Measurements from ENCODE around the gene SIDT2.
"Not testable (repeated sequence)": the region's sequence is repeated elsewhere in the genome, so short reads cannot be mapped to it uniquely, and the experiment has no call there.

SIDT2 gene

DNA sequence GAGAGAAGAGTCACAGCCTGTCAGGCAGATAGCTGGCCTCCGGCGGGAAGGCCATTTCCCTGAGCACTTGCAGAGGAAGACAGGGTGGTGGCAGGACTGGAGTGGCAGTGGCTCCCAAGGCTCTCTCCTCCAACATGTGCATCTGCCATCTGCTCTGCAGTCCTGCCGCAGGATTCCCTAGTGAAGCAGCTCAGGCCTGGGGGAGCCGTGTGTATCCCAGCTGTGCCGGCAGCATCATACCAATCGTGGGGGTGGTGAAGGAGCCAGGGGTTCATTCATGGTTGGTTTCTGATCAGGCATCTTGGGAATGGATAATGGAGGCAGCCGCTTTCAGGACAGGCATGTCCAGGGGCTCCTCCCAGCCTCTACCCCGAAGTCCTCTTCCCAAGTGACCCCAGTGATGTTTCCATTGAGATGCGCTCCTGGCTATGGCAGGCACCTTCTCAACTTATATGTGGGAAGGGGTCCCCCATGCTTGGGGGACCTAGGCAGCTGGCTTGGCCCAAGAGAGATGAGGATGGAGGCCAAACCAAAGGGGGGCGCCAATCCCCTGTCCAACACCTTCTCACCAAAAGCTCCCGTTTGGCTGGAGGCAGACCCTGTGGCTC, 26.8 kb downstream of the SIDT2 start:
- no peak for DNase-seq

DNA sequence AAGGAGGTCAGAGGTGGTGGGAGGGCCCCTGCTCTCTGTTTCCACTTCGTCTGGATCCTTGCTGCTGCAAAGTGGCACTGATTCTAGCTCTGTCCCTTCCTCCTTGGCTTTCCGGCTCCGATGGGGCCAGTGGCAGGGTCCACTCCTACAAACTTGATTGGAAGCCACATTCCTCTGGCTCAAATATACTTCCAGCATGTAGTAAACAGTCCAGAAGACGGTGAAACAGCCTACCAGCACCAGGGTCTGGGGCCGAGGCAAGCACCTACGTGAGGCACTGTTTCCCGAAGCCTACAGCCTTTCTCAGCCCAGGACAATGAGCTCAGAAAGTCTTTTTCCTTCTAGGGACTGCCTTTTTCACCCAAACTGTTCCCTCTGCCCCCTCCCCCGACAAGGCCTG, 27.6 kb downstream of the SIDT2 start:
- not testable (repeated sequence) for DNase-seq

DNA sequence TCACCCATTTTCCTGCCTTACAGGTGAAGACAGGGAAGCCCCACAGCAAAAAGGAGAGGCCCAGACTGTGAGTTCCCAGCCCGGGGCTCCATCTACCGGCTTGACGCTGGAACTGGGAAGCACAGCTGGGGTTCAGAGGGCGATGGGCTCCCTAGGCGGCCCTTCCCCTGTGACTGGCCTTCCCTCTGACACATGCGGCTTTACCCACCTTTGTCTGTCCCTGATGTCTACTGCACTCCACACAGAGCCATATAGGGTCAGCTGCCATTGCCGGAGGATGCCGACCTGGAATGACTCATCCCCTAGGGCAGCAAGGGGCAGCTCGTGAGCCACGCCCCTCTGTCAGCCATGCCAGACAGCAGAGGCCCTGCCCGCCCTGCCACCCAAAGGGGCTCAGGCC, 28.3 kb downstream of the SIDT2 start:
- DNase-seq, result not testable (repeated sequence)

DNA sequence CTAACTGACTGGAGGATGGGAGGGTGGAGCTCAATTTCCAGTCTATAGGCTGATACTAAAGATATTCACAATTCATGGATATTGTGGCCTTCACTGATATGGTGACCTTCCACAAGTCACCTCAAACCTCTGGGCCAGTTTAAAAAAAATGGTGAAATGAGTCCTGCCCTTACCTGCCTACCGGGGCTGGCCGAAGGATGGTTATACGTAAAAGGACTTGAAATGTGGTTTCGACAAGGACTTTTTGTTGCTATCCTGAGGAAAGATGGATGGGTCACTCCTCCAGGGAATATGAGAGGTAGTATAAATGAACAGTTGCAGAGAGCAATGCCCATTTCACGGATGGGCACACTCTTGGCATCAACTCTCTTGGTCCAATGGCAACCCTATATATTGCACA, 28.9 kb downstream of the SIDT2 start:
- DNase-seq, result not testable (repeated sequence)

DNA sequence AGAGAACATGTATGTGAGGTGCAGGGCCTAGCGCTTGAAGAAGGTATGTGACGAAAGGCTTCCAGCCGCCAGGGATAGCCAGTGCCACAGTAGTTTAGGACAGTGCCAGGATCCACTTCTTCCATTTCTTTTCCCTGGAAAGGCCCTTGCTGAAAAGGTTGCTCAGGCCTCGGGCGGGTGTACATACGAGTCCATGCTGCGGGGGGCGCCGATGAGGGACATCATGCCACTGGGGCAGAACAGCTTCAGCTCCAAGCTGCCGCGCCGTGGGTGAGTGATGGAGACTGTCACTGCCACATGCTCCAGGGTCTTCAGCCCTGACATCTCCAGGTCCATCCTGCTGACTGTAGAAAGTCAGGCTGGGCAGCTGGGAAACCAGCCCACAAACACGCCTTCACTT, 30.2 kb downstream of the SIDT2 start:
- not testable (repeated sequence) for DNase-seq

DNA sequence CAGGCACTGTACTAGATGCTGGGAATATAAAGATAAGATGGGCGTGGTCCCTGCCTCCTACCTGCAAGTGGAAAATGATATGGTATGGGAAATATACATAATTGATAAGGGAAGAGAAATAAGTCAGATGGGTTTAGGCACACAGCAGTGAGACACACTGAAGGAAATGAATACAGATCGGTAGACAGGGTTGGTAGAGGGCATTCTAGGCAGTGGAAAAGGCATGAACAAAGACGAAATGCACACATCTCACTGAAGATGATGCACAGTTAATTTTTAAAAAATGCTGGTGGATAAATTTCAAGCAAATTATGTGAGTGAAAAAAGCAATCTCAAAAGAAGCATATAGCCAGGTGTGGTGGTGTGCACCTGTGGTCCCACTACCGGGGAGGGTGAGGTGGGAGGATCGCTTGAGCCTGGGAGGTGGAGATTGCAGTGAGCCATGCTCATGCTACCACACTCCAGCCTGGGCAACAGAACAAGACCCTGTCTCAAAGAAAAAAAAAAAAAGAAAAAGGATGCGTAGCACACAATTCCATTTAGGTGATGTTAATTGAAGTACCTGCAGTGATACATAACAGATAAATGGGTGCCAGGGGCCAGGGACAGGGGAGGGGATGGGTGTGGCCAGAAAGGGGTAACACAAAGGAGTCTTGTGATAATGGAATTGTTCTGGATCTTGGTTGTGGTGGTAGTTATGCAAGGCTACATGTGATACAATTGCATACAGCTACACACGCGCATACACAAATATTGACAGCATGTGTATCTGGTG, 31.0 kb downstream of the SIDT2 start:
- DNase-seq, result not testable (repeated sequence)

DNA sequence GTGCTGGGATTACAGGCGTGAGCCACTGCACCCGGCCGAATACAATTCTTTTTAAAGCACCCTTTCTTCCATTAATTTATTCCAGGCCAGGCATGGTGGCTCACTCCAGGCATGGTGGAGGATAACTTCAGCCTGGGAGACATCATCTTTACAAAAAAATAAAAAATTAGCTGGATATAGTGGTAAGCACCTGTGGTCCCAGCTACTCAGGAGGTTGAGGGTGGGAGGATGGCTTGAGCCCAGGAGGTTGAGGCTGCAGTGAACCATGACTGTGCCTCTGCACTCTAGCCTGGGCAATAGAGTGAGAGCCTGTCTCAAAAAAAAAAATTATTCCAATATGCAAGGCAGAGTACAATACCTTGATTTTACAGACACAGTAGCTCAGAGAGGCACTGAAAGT, 32.1 kb downstream of the SIDT2 start:
- no peak for DNase-seq

DNA sequence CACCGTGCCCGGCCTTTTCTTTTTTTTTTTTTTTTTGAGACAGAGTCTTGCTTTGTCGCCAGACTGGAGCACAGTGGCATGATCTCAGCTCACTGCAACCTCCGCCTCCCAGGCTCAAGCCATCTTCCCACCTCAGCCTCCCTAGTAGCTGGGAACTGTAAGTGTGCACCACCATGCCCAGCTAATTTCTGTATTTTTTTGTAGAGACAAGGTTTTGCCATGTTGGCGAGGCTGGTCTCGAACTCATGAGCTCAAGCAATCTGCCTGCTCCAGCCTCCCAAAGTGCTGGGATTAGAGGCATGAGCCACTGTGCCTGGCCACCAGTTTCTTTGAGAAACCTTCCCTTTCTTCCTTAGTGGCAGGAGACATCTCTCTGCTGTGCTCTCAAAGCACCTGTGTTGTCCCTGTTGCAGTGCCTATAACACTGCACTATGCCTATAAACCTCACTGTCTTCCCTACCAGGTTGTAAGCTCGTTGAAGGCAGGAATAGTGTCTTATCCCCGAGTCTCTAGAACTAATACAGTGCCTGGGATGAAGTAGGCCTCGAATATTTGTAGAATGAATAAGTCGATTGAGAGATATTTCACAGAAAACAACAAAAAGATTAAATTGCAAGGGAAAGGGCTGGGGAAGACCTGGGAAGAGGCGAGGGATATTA, 34.3 kb downstream of the SIDT2 start:
- no peak for DNase-seq

DNA sequence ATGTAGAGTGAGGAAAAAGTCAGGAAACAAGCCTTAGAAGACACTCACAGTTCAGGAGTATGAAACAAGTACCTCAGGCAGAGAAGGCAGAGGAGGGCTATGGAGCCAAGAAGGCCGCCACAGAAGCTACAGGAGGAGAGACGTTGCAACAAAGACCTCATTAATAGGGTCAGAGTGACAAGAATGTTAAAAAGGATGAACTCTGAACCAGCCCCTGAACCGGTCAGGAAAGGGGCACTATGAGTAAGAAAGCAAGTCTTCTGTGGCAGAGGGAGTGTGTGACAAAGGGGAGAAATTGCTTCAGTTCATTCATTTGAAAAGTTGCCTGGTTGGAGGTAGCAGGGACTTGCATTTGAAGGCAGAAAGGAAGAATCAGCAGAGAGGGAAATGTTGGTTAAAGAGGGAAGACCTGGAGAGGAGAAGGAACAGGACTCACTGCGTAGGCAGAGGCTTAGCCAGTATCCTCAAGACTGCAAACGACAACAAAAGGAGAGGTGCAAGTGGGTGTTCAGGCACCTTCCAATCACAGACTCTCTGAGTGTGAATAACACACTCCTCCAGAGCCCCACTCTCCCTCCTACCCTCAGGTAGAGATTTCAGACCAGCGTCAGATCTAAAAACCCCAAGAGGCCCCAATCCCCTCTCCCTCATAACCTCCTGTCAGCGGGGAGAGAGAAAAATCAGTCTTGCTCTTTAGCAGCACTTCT, 36.0 kb downstream of the SIDT2 start:
- DNase-seq, result no peak

DNA sequence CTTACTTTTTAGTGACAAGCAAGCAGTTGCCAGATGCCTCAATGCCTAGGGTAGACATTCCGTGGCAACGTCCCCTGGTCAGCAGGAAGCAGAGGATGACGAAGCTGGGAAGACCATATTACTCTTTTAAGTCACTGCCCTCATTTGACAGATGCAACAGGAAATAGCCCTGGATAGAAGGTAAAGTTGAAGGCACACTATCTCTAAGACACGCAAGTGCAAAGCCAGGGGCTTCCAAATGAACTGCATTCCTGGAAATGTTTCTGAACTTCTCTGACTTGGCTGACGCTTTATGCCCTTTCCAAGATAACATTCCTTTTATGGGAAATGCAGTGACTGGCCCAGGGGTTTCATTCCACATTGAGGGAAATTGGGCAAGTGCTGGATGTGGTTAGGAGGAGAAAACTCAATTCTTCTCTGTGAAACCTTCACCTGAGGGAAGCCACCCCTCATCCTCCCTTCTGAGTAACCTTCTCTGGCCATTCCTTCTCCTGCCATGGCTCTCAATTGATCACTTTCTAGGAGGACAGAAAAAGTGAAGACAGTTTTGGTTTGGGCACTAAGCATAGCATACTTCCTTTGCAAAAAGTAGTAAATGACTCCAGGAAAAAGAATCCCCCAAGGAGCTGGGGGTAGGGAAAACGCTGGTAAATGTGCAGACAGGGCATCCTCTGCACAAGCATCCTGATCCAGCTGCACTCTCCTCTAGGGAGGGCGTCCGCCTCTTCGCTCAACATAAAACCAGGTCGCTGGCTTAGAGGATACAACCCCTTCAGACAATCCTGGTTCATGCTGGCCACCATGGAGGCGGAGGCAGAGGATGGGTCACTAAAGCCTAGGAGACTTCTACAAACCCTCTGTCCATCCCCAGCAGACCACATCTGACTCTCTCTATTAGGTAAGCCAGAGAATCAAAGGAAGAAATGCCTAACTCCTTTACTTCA, 38.9 kb downstream of the SIDT2 start:
- no peak for DNase-seq

DNA sequence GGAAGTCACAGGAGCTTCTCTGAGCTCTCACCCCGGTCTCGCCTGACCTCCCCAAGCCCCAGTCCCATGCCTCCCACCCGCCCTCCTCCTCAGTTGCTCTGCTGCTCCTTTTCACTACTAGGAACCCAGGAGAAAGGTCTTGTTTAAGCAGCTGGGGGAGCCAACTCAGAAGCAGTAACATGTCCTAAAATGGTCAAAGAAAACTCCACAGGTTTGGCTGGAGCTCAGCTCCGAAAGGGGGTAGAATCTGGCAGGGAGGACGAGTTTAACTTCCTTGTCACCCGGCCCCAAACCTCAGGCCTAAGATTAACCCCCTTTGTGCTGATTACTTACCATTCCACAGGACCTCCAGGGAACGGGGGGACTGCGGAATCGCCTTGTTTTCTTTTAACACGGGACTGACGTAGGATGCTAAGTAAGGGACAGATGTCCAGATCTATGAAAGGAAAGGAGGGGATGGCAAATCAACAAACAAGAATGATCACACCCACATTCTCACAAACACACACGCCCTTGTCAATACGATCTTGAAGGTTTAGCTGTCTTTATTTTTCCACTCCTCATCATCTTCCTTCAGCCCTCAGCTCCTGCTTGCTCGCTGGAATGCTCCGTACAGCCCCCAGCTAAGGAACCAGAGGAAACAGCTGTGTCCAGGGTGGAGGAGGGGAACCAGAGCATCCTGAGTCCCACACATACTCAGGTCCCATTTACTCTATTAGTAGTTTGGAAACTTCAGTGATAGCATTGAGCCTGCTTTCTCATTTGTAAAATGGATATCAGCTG, 39.8 kb downstream of the SIDT2 start:
- no peak for DNase-seq

DNA sequence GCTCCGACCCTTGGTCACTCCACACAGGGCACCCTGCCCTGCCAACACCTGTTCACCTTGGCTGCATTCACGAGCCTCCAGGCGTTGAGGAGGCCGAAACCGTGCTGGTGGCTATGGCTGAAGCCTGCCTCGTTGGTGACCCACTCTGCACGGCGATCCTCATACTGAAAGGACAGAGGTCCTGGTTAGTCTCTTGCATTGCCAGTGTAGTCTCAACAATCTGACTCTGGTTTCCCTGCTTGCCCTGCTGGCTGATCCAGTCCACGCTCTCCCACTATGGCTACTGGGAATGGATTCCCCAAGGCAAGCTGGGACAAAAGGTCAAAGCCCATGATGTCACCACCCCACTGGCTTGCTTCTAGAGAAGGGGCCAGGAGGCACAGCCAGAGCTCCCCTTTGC, 40.5 kb downstream of the SIDT2 start:
- DNase-seq, result no peak

DNA sequence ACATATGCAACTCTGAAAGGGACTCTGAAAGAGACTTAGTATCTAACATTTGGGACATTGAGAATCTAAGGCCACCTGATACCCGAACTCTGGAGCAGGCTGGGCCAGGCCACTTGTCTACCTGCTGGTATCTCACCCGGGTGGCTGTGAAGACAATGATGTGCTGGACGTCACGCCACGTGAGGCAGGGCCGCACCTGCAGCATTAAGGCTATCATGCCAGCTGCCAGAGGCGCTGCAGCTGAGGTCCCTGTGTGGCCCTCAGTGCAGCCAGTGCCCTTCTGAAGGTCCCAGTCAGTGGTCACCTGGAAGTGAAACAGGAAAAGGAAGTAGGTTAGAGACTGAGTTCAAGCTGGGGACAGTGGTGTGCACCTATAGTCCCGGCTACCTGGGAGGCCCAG, 40.9 kb downstream of the SIDT2 start:
- no peak for DNase-seq

DNA sequence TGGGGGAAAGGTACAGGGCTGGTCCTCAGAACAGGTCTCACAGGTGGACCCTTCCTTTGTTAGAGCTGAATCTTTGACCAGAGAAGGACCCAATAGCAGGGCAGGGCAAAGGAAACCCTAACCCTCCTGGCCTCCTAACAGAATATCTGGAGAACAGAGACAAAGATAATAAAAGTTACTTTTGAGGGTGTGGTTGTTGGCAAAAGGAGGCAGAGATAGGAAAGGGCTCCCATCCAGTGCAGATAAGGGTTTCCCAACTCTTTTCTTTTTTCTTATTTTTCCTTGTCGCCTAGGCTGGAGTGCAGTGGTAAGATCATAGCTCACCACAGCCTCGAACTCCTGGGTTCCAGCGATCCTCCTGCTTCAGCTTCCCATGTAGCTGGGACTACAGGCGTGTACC, 41.5 kb downstream of the SIDT2 start:
- no peak for DNase-seq

DNA sequence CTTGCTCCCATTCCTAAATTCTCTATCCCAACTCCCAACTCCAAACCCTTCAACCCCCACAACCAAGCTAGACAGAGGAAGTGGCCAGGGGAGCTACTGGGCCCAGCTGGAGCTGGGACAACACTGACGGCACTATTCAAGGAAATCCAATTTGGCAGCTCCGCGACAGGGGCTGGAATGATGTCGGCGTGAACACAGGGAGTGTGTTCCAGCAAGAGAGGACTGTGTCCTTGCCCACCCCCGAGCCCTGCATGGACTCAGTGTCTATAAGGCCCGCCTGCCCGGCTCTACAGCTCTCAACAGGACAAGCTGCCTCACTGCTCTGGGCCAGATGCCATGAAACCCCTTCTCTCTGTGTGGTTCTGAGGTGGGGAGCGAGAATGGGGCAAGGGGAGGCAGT, 42.0 kb downstream of the SIDT2 start:
- no peak for DNase-seq

DNA sequence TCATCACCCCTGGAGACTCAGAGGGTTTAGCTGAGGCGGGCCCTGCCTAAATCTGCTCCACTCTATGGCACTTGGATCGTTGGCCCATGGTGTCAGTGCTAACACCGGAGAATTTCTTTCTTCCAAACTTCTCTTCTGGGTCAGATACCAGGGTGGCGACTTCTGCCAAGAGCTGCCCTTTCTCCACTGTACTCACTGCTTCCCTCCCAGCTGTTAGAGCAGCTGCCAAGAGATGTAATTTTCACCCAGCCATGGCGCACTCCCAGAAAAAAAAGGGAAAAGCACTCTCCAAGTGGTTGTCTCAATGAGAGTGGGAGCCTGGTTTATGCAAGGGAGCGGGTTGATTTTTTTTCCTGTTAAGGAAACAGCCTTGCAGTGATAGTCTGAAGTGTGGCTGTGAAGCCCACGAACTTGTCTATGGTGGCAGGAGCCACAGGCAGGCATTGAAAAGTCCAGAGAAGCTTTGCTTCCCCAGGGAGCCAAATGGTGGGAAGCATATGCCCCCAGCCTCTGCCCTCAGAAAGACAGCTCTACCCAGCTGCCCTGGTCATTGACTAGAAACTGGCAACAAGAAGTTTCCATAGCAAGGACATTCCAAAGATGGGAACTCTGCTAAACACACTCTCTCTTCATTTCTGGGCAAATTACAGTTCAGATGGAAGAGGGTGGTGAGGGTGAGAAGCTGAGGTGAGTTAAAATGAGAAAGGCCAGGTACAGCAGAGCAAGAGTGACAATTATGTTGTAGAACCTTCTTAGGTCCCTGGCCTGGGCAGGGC, 42.6 kb downstream of the SIDT2 start:
- DNase-seq, result no peak

DNA sequence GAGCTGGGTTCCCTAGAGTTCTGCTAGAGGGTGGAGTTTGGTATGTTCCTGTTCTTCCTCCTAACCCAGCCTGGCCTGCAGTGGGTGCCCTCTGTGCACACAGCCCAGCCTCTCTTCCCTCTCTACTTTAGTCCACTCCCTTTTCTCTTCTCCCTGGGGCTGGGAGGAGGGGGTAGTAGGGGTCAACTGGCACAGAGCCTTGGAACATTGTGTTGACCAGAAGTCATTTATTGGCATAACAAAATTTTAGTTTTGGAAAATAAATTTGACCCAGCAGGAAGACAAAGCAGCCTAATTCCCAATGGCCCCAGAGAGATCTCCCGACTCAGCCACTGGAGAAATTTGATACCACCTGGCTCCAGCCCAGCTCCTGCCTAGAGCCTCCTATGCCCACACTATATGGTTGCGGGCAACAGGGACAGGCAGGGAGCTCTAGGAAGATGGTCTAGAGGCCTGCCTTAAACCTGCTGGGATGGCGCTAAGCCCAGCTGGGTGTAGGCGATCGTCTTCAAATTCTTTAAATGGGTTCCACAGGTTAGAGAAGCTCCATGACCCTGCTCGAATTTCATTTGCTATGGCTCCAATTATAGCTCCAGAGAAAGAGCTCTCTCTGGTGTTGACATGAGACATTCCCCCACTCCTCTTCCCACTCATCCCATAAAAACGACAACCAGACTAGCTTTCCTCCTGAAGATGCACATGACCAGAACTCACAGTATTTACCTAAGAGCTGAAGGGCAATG, 43.4 kb downstream of the SIDT2 start:
- no peak for DNase-seq

DNA sequence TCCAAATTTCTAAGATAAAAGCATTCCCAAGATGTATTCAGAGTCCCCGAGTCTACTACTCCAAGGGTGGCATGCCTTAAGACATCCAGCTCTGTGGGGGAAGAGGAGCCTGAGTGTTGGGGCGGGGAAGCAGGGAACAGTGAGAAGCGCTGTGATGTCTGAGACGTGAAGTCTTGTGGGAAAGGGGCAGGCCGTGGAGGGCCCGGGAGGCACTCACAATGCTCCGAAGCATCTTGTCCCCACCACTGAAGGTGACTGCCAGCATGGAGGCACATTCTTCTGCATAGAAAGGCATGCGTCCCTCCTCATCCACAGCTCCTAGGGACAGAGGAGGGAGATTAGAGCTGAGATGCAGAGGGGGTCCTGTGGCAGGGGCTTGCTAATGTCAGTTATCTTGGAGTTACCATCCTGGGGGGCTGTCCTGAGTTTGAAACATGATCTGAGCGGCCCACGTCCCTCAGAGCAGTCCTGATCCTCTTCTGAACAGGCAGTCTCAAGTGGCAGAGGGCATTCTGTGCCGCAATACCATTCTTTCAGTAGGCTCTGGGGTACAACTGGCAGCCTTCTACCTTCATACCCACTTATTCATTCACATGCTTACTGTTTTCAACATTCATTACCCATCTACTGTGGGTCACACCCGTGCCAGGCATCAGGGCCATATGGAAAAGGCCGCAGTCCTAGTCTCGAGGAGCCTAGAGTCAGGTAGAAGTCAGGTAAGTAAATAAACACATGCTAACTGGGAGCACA, 44.6 kb downstream of the SIDT2 start:
- no peak for DNase-seq
